GDM1 (cell line): Measurements from ENCODE around the gene MEF2D.

ENCODE experiments used
- DNase-seq: peaks from one replicate; lab custom pipeline; 2025; lab: John Stamatoyannopoulos, UW

MEF2D gene

GRCh38 chr1:156499842-156500542, 583 bp downstream of the MEF2D start:
- DNase-seq: no peak

GRCh38 chr1:156499194-156499841, 1.3 kb downstream of the MEF2D start:
- DNase-seq: no peak

GRCh38 chr1:156498432-156499193, 2.0 kb downstream of the MEF2D start:
- DNase-seq: no peak

GRCh38 chr1:156497743-156498431, 2.7 kb downstream of the MEF2D start:
- DNase-seq: no peak

GRCh38 chr1:156497078-156497742, 3.4 kb downstream of the MEF2D start:
- DNase-seq: no peak

GRCh38 chr1:156496211-156496761, 4.3 kb downstream of the MEF2D start:
- no peak for DNase-seq

- no peak for DNase-seq
Observed at GRCh38 chr1:156495401-156496140, 5.0 kb downstream of the MEF2D start.

- DNase-seq: no peak
Observed at GRCh38 chr1:156494309-156494895, 6.2 kb downstream of the MEF2D start.

- no peak for DNase-seq
Observed at GRCh38 chr1:156493742-156494141, 6.8 kb downstream of the MEF2D start.

- DNase-seq: no peak
Observed at GRCh38 chr1:156493154-156493631, 7.4 kb downstream of the MEF2D start.

- no peak for DNase-seq
Observed at GRCh38 chr1:156492591-156493080, 7.9 kb downstream of the MEF2D start.

GRCh38 chr1:156492013-156492590, 8.5 kb downstream of the MEF2D start:
- no peak for DNase-seq

GRCh38 chr1:156491151-156491949, 9.2 kb downstream of the MEF2D start:
- DNase-seq: no peak

GRCh38 chr1:156490401-156491032, 10.1 kb downstream of the MEF2D start:
- no peak for DNase-seq

- no peak for DNase-seq
Observed at GRCh38 chr1:156489935-156490293, 10.7 kb downstream of the MEF2D start.

- no peak for DNase-seq
Observed at GRCh38 chr1:156489166-156489934, 11.2 kb downstream of the MEF2D start.

- no peak for DNase-seq
Observed at GRCh38 chr1:156488566-156489165, 11.9 kb downstream of the MEF2D start.
